Measurements from ENCODE around the gene RPTOR. TPM values are rescaled to one million over a fixed set of nuclear protein-coding genes. Genes with fewer than 3 reads are reported as not detected.

Gene RPTOR
- polyA plus RNA-seq, 1 donor (not counting 4 experiments of a cell fraction or from before 2014, with no cell fraction given), result 4.0 TPM

GRCh38 chr17:80751946-80752581, 207.4 kb downstream of the RPTOR start:
- DNase-seq (ENCODE audit: low read depth, low spot score), result no peak
- H3K27ac ChIP-seq (ENCODE audit: control insufficient read depth, insufficient read depth, low read length), result no peak overlapping the region

GRCh38 chr17:80753685-80754345, 209.2 kb downstream of the RPTOR start:
- Histone ChIP-seq H3K27me3 (ENCODE audit: control insufficient read depth, extremely low read depth, insufficient read depth, low read length) (no peaks in the 10 kb centered on the region), H3K36me3 (ENCODE audit: control insufficient read depth in 2 of 2, extremely low read depth in 1 of 2, insufficient read depth in 2 of 2, low read length in 2 of 2) (peaks cover 8 to 9% of the 10 kb centered on the region in 2 experiments), H3K9me3 (ENCODE audit: control insufficient read depth, low read depth, low read length) (no peaks in the 10 kb centered on the region), H3K27ac (ENCODE audit: control insufficient read depth, insufficient read depth, low read length) (no peak overlapping the region), H3K4me3 (ENCODE audit: control insufficient read depth in 2 of 3, extremely low read depth in 1 of 3, insufficient read depth in 2 of 3, low read depth in 1 of 3, low read length in 3 of 3) (no peak overlapping the region), H3K4me1 (ENCODE audit: control insufficient read depth, extremely low read depth, insufficient read depth, low read length) (peaks cover 3% of the 10 kb centered on the region), H3K9ac (ENCODE audit: control insufficient read depth, extremely low read depth, insufficient read depth, low read length) (no peak overlapping the region), H3K9me1 (ENCODE audit: control insufficient read depth, extremely low read depth, insufficient read depth, low read length) (no peaks in the 10 kb centered on the region), H4K20me1 (ENCODE audit: control insufficient read depth, extremely low read depth, insufficient read depth, low read length) (no peaks in the 10 kb centered on the region), H3K79me2 (ENCODE audit: control insufficient read depth, insufficient read depth, low read length) (no peaks in the 10 kb centered on the region), H2AFZ (ENCODE audit: control insufficient read depth, low read length) (no peak overlapping the region), H3K4me2 (ENCODE audit: control insufficient read depth, extremely low read depth, insufficient read depth, low read depth, low read length) (no peak overlapping the region)
- DNase-seq (ENCODE audit: low read depth, low spot score) (no peak), FAIRE-seq (no peak)
- TF ChIP-seq CTCF (optimal IDR thresholded peaks at IDR 0.05 in 1 of 3, IDR thresholded peaks at IDR 0.05 in 1 of 3, conservative IDR thresholded peaks at IDR 0.05 in 1 of 3; ENCODE audit: extremely low read depth in 1 of 3, insufficient read depth in 2 of 3, low read length in 3 of 3), result no peak
- TF ChIP-seq EZH2 (IDR thresholded peaks at IDR 0.05; ENCODE audit: low read length), result no peak
- dilution Hi-C loops (cut with MboI; ENCODE audit: extremely low pct_ligation_motif_present, low sequenced_read_pairs), result no loop called here

More at GRCh38 chr17:80751946-80752581, 207.4 kb downstream of the RPTOR start:
- dilution Hi-C loops (cut with MboI; ENCODE audit: extremely low pct_ligation_motif_present, low sequenced_read_pairs), result no loop called here
- H4K20me1 ChIP-seq (ENCODE audit: control insufficient read depth, extremely low read depth, insufficient read depth, low read length), result no peaks in the 10 kb centered on the region
- FAIRE-seq, result no peak
- no peaks in the 10 kb centered on the region for H3K9me3 ChIP-seq (ENCODE audit: control insufficient read depth, low read depth, low read length)
- no peak overlapping the region for H3K4me2 ChIP-seq (ENCODE audit: control insufficient read depth, extremely low read depth, insufficient read depth, low read depth, low read length)
- no peak overlapping the region for H3K4me3 ChIP-seq (ENCODE audit: control insufficient read depth in 2 of 3, extremely low read depth in 1 of 3, insufficient read depth in 2 of 3, low read depth in 1 of 3, low read length in 3 of 3)
- H3K79me2 ChIP-seq (ENCODE audit: control insufficient read depth, insufficient read depth, low read length), result no peaks in the 10 kb centered on the region
- H2AFZ ChIP-seq (ENCODE audit: control insufficient read depth, low read length), result no peak overlapping the region
- TF ChIP-seq EZH2 (IDR thresholded peaks at IDR 0.05; ENCODE audit: low read length) (no peak), CTCF (optimal IDR thresholded peaks at IDR 0.05 in 1 of 3, IDR thresholded peaks at IDR 0.05 in 1 of 3, conservative IDR thresholded peaks at IDR 0.05 in 1 of 3; ENCODE audit: extremely low read depth in 1 of 3, insufficient read depth in 2 of 3, low read length in 3 of 3) (no peak)
- H3K9ac ChIP-seq (ENCODE audit: control insufficient read depth, extremely low read depth, insufficient read depth, low read length), result no peak overlapping the region
- H3K27me3 ChIP-seq (ENCODE audit: control insufficient read depth, extremely low read depth, insufficient read depth, low read length), result no peaks in the 10 kb centered on the region
- peaks cover 3 to 7% of the 10 kb centered on the region in 2 experiments for H3K36me3 ChIP-seq (ENCODE audit: control insufficient read depth in 2 of 2, extremely low read depth in 1 of 2, insufficient read depth in 2 of 2, low read length in 2 of 2)
- no peaks in the 10 kb centered on the region for H3K9me1 ChIP-seq (ENCODE audit: control insufficient read depth, extremely low read depth, insufficient read depth, low read length)
- no peaks in the 10 kb centered on the region for H3K4me1 ChIP-seq (ENCODE audit: control insufficient read depth, extremely low read depth, insufficient read depth, low read length)

Measured in keratinocyte (primary cell).